Suprapubic skin (tissue), 4 donors: Measurements from ENCODE around the gene VAMP8. TPM values are rescaled to one million over a fixed set of nuclear protein-coding genes. Genes with fewer than 3 reads are reported as not detected.

ENCODE experiments used
- DNase-seq, 2 donors: peaks; one replicate each; pipeline ENCODE4 v3.0.0-alpha.2; 2019; ENCODE audit warnings: low spot score in 2 of 2
- H3K27ac ChIP-seq: fragments of 200-600 bp; sonication (generic); one replicate; pipeline ENCODE4 v1.5.1; 2019
- H3K27me3 ChIP-seq: fragments of 200-600 bp; sonication (generic); one replicate; pipeline ENCODE4 v1.5.1; 2019
- H3K36me3 ChIP-seq: fragments of 200-600 bp; sonication (generic); one replicate; pipeline ENCODE4 v1.5.1; 2019
- H3K4me1 ChIP-seq: fragments of 200-600 bp; sonication (generic); one replicate; pipeline ENCODE4 v1.5.1; 2019
- H3K4me3 ChIP-seq: fragments of 200-600 bp; sonication (generic); one replicate; pipeline ENCODE4 v1.5.1; 2019; ENCODE audit warnings: mild to moderate bottlenecking
- H3K9me3 ChIP-seq: fragments of 200-600 bp; sonication (generic); one replicate; pipeline ENCODE4 v1.5.1; 2019
- CTCF ChIP-seq, 2 donors: fragments of 200-600 bp in 1 of 2; fragments of 450-650 bp in 1 of 2; sonication (generic) in 1 of 2; IDR thresholded peaks; one replicate each; pipeline ENCODE4 v1.5.1; 2016 to 2019; ENCODE audit warnings: antibody characterized with exemption in 2 of 2, mild to moderate bottlenecking in 1 of 2, moderate library complexity in 1 of 2
- EP300 ChIP-seq: sonication (generic); formaldehyde crosslinking; IDR thresholded peaks from one replicate; pipeline ENCODE4 v1.6.1; 2017; ENCODE audit warnings: antibody characterized with exemption
- POLR2A ChIP-seq, 2 donors: fragments of 450-650 bp; IDR thresholded peaks; one replicate each; pipeline ENCODE4 v1.6.1; 2017; ENCODE audit warnings: antibody characterized with exemption in 2 of 2, mild to moderate bottlenecking in 2 of 2, moderate library complexity in 2 of 2
- POLR2AphosphoS5 ChIP-seq, 3 donors: sonication (generic); formaldehyde crosslinking; IDR thresholded peaks; one replicate each; pipeline ENCODE4 v1.6.1; 2017; ENCODE audit warnings: antibody characterized with exemption in 3 of 3
- WGBS: methylation state at CpG from one replicate; pipeline ENCODE4 v1.1.5; 2018; 5-methylcytosine and 5-hydroxymethylcytosine counted together
- total RNA-seq, 4 donors: library from RNA; depleted of rRNA; stranded (reverse); fragments of >200 nt; gene quantifications; one replicate each; pipeline ENCODE4 v1.1.0, GENCODE V29; 2016

The VAMP8 gene
- 100 to 1,000 TPM in 1 of 4 donors, 10 to 100 TPM in 3; 85.5 to 123 (median 96.0) TPM for total RNA-seq

- H3K9me3 ChIP-seq = no peaks in the 10 kb centered on the region
- peak within 1 kb of the TSS; percentile 56 for H3K4me3 ChIP-seq
- 24% methylated on average over 19 of the region's 19 CpGs for WGBS
- DNase-seq = peak; percentile 83 to 90
- H3K27ac ChIP-seq = peak within 1 kb of the TSS; percentile 90
- no peaks in the 10 kb centered on the region for H3K27me3 ChIP-seq
- H3K4me1 ChIP-seq = peaks cover 35% of the 10 kb centered on the region
- H3K36me3 ChIP-seq = no peaks in the 10 kb centered on the region
- TF ChIP-seq POLR2A (IDR thresholded peaks at IDR 0.05) (peak in 1 of 2 donors; percentile 36), EP300 (no peak)
These were observed at the start of gene VAMP8 for GRCh38 chr2:85577386-85578242. TSS of gene VAMP8 (plus strand) at chr2:85577586. CDS start at chr2:85577647, 61 bp downstream.

GRCh38 chr2:85527787-85528186, 49.6 kb upstream of the VAMP8 start:
- Histone ChIP-seq H3K9me3 (no peaks in the 10 kb centered on the region), H3K4me3 (no peak overlapping the region), H3K27ac (no peak overlapping the region), H3K36me3 (no peaks in the 10 kb centered on the region), H3K4me1 (peaks cover 15% of the 10 kb centered on the region), H3K27me3 (no peaks in the 10 kb centered on the region)
- TF ChIP-seq POLR2AphosphoS5 (IDR thresholded peaks at IDR 0.05) (no peak), CTCF (IDR thresholded peaks at IDR 0.05) (no peak), POLR2A (IDR thresholded peaks at IDR 0.05) (no peak), EP300 (no peak)
- no peak for DNase-seq

GRCh38 chr2:85528355-85528754, 49.0 kb upstream of the VAMP8 start:
- H3K4me1 ChIP-seq = peaks cover 15% of the 10 kb centered on the region
- no peaks in the 10 kb centered on the region for H3K27me3 ChIP-seq
- no peak for TF ChIP-seq EP300
- no peak for TF ChIP-seq POLR2A (IDR thresholded peaks at IDR 0.05)
- TF ChIP-seq POLR2AphosphoS5 (IDR thresholded peaks at IDR 0.05) = no peak
- no peak for TF ChIP-seq CTCF (IDR thresholded peaks at IDR 0.05)
- no peaks in the 10 kb centered on the region for H3K36me3 ChIP-seq
- no peaks in the 10 kb centered on the region for H3K9me3 ChIP-seq
- DNase-seq = peak in 1 of 2 donors; percentile 6
- H3K4me3 ChIP-seq = no peak overlapping the region
- WGBS = 90% methylated on average over 2 of the region's 2 CpGs
- H3K27ac ChIP-seq = no peak overlapping the region

- DNase-seq = no peak
- WGBS = 81% methylated on average over 1 of the region's 1 CpG
- Histone ChIP-seq H3K4me3 (no peak overlapping the region), H3K9me3 (no peaks in the 10 kb centered on the region), H3K4me1 (peaks cover 10% of the 10 kb centered on the region), H3K36me3 (no peaks in the 10 kb centered on the region), H3K27ac (no peak overlapping the region), H3K27me3 (no peaks in the 10 kb centered on the region)
- TF ChIP-seq POLR2A (IDR thresholded peaks at IDR 0.05) = no peak
- no peak for TF ChIP-seq EP300
These were observed 47.6 kb upstream of the VAMP8 start for GRCh38 chr2:85529809-85530208.

GRCh38 chr2:85531589-85531988, 45.8 kb upstream of the VAMP8 start:
- DNase-seq = no peak
- Histone ChIP-seq H3K27ac (no peak overlapping the region), H3K36me3 (no peaks in the 10 kb centered on the region), H3K27me3 (no peaks in the 10 kb centered on the region), H3K4me3 (no peak overlapping the region), H3K9me3 (no peaks in the 10 kb centered on the region), H3K4me1 (peaks cover 14% of the 10 kb centered on the region)
- TF ChIP-seq POLR2AphosphoS5 (IDR thresholded peaks at IDR 0.05) (no peak), POLR2A (IDR thresholded peaks at IDR 0.05) (no peak), CTCF (IDR thresholded peaks at IDR 0.05) (no peak), EP300 (no peak)
- 38% methylated on average over 2 of the region's 2 CpGs for WGBS

GRCh38 chr2:85534099-85534498, 43.3 kb upstream of the VAMP8 start:
- no peaks in the 10 kb centered on the region for H3K9me3 ChIP-seq
- WGBS = 64% methylated on average over 3 of the region's 3 CpGs
- H3K27me3 ChIP-seq = no peaks in the 10 kb centered on the region
- peaks cover 27% of the 10 kb centered on the region for H3K4me1 ChIP-seq
- H3K4me3 ChIP-seq = no peak overlapping the region
- H3K27ac ChIP-seq = no peak overlapping the region
- TF ChIP-seq POLR2AphosphoS5 (IDR thresholded peaks at IDR 0.05) = no peak
- no peak for TF ChIP-seq CTCF (IDR thresholded peaks at IDR 0.05)
- no peak for TF ChIP-seq POLR2A (IDR thresholded peaks at IDR 0.05)
- TF ChIP-seq EP300 = no peak
- no peaks in the 10 kb centered on the region for H3K36me3 ChIP-seq
- DNase-seq = peak in 1 of 2 donors; percentile 36
